Neural cell (in vitro differentiated cells): ENCODE measurements around the gene TIMMDC1. TPM values are rescaled to one million over a fixed set of nuclear protein-coding genes. Genes with fewer than 3 reads are reported as not detected.

Experiments
- H2AFZ ChIP-seq: fragments of 200-600, 300-800 bp; sonication (generic), shearing (Covaris generic); 2 replicates; pipeline ENCODE4 v1.6.0; 2014; ENCODE audit warnings: low read depth, mild to moderate bottlenecking, antibody characterized with exemption, low read length, moderate library complexity
- H3F3A ChIP-seq: fragments of 200-600 bp; shearing (Covaris generic); 2 replicates; pipeline ENCODE4 v1.6.1; 2016; ENCODE audit warnings: mild to moderate bottlenecking, moderate library complexity, mixed read lengths, antibody characterized with exemption, low read length; ENCODE audit not compliant: insufficient read depth, poor library complexity, severe bottlenecking
- H3K27ac ChIP-seq: fragments of 200-600, 300-800 bp; sonication (generic), shearing (Covaris generic); 2 replicates; pipeline ENCODE4 v1.5.1; 2014; ENCODE audit warnings: mild to moderate bottlenecking, low read length, moderate library complexity
- H3K27me3 ChIP-seq: fragments of 300-800, 200-600 bp; sonication (generic), shearing (Covaris generic); 2 replicates; pipeline ENCODE4 v1.6.0; 2014; ENCODE audit warnings: mild to moderate bottlenecking, low read depth, low read length, moderate library complexity; ENCODE audit not compliant: insufficient read depth
- H3K36me3 ChIP-seq: fragments of 300-800, 200-600 bp; sonication (generic), shearing (Covaris generic); 2 replicates; pipeline ENCODE4 v1.5.1; 2014; ENCODE audit warnings: mild to moderate bottlenecking, antibody characterized with exemption, low read length, moderate library complexity; ENCODE audit not compliant: insufficient read depth
- H3K4me2 ChIP-seq: fragments of 300-800, 200-600 bp; sonication (generic), shearing (Covaris generic); 2 replicates; pipeline ENCODE4 v1.6.0; 2014; ENCODE audit warnings: mild to moderate bottlenecking, low read length
- H3K4me3 ChIP-seq: fragments of 300-800, 200-600 bp; sonication (generic), shearing (Covaris generic); 2 replicates; pipeline ENCODE4 v1.5.1; 2014; ENCODE audit warnings: mild to moderate bottlenecking, low read length, moderate library complexity
- H3K79me2 ChIP-seq: fragments of 200-600 bp; shearing (Covaris generic); replicated peaks from 2 replicates; pipeline ENCODE4 v1.6.0; 2014; ENCODE audit warnings: mild to moderate bottlenecking, low read length, moderate library complexity; ENCODE audit not compliant: insufficient read depth
- H3K9ac ChIP-seq: fragments of 300-800, 200-600 bp; sonication (generic), shearing (Covaris generic); 2 replicates; pipeline ENCODE4 v1.6.1; 2016; ENCODE audit warnings: mild to moderate bottlenecking, low read length, mixed read lengths
- H3K9me2 ChIP-seq: fragments of 200-600 bp; shearing (Covaris generic); 2 replicates; pipeline ENCODE4 v1.6.1; 2016; ENCODE audit warnings: mild to moderate bottlenecking, low read length, mixed read lengths; ENCODE audit not compliant: insufficient read depth
- H3K9me3 ChIP-seq: fragments of 200-600, 300-800 bp; sonication (generic), shearing (Covaris generic); 2 replicates; pipeline ENCODE4 v1.6.1; 2016; ENCODE audit warnings: mild to moderate bottlenecking, mixed run types, low read length, moderate library complexity, mixed read lengths
- H4K20me1 ChIP-seq: fragments of 200-600 bp; shearing (Covaris generic); 2 replicates; pipeline ENCODE4 v1.6.1; 2016; ENCODE audit warnings: mild to moderate bottlenecking, mixed run types; ENCODE audit not compliant: insufficient read depth
- CTCF ChIP-seq: fragments of 450-650 bp; IDR thresholded peaks from 2 replicates; pipeline ENCODE4 v1.5.1; 2014; ENCODE audit warnings: antibody characterized with exemption, mild to moderate bottlenecking, moderate library complexity; ENCODE audit not compliant: poor library complexity, severe bottlenecking
- EP300 ChIP-seq: fragments of 450-650 bp; conservative IDR thresholded peaks from 2 replicates; pipeline ENCODE4 v1.6.1; 2014; ENCODE audit warnings: antibody characterized with exemption, mild to moderate bottlenecking, moderate library complexity; ENCODE audit not compliant: poor library complexity, severe bottlenecking
- EZH2 ChIP-seq: fragments of 200-600, 300-800 bp; shearing (Covaris generic), sonication (generic); IDR thresholded peaks from 2 replicates; pipeline ENCODE4 v1.6.1; 2014; ENCODE audit warnings: antibody characterized with exemption, low read length, borderline replicate concordance, mild to moderate bottlenecking; ENCODE audit not compliant: insufficient read depth, poor library complexity, severe bottlenecking
- MXI1 ChIP-seq: fragments of 450-650 bp; conservative IDR thresholded peaks from 2 replicates; pipeline ENCODE4 v1.6.1; 2014; ENCODE audit warnings: antibody characterized with exemption, mild to moderate bottlenecking; ENCODE audit not compliant: poor library complexity, severe bottlenecking
- POLR2AphosphoS5 ChIP-seq: IDR thresholded peaks from 2 replicates; pipeline ENCODE4 v1.6.1; 2012
- RAD21 ChIP-seq: fragments of 450-650 bp; conservative IDR thresholded peaks from 2 replicates; pipeline ENCODE4 v1.6.1; 2014; ENCODE audit warnings: antibody characterized with exemption, mild to moderate bottlenecking, moderate library complexity
- REST ChIP-seq: IDR thresholded peaks from 2 replicates; pipeline ENCODE4 v1.6.1; 2012; ENCODE audit warnings: borderline replicate concordance
- SMC3 ChIP-seq: fragments of 450-650 bp; conservative IDR thresholded peaks from 2 replicates; pipeline ENCODE4 v1.6.1; 2014; ENCODE audit warnings: antibody characterized with exemption, mild to moderate bottlenecking, moderate library complexity; ENCODE audit not compliant: poor library complexity
- TAF1 ChIP-seq: IDR thresholded peaks from 2 replicates; pipeline ENCODE4 v1.6.1; 2012; ENCODE audit warnings: low read depth
- polyA plus RNA-seq: library from polyadenylated mRNA; depleted of rRNA; stranded (reverse); fragments of >200 nt; gene quantifications from 2 replicates; pipeline ENCODE4 v1.2.3, GENCODE V29; 2014

Gene TIMMDC1
- polyA plus RNA-seq, 1 donor from 2014 or later = 110 TPM

- Histone ChIP-seq H3K9ac (no peak overlapping the region), H3K36me3 (no peaks in the 10 kb centered on the region), H3K9me2 (no peaks in the 10 kb centered on the region), H3K27me3 (no peaks in the 10 kb centered on the region), H2AFZ (no peak overlapping the region), H3K79me2 (no peaks in the 10 kb centered on the region), H3K4me2 (no peak overlapping the region), H3K9me3 (no peaks in the 10 kb centered on the region), H3F3A (no peaks in the 10 kb centered on the region), H3K4me3 (no peak overlapping the region), H4K20me1 (no peaks in the 10 kb centered on the region), H3K27ac (no peak overlapping the region)
- TF ChIP-seq MXI1 (no peak), EZH2 (no peak), REST (no peak), SMC3 (no peak), TAF1 (no peak), EP300 (no peak), RAD21 (no peak), CTCF (no peak), POLR2AphosphoS5 (no peak)
Measured at GRCh38 chr3:119529883-119530282, 31.5 kb downstream of the TIMMDC1 start.

GRCh38 chr3:119530456-119530855 lies 32.1 kb downstream of the TIMMDC1 start:
- no peak overlapping the region for H3K4me2 ChIP-seq
- no peaks in the 10 kb centered on the region for H3K9me3 ChIP-seq
- H3K36me3 ChIP-seq = no peaks in the 10 kb centered on the region
- H4K20me1 ChIP-seq = no peaks in the 10 kb centered on the region
- no peaks in the 10 kb centered on the region for H3K27me3 ChIP-seq
- no peaks in the 10 kb centered on the region for H3F3A ChIP-seq
- H2AFZ ChIP-seq = no peak overlapping the region
- no peak overlapping the region for H3K9ac ChIP-seq
- H3K27ac ChIP-seq = no peak overlapping the region
- no peak overlapping the region for H3K4me3 ChIP-seq
- TF ChIP-seq RAD21 (no peak), TAF1 (no peak), POLR2AphosphoS5 (no peak), EP300 (no peak), EZH2 (no peak), CTCF (no peak), REST (no peak), SMC3 (no peak), MXI1 (no peak)
- H3K9me2 ChIP-seq = no peaks in the 10 kb centered on the region
- H3K79me2 ChIP-seq = no peaks in the 10 kb centered on the region
